B cell (primary cell): ENCODE results near the gene CBX8. TPM values are rescaled to one million over a fixed set of nuclear protein-coding genes. Genes with fewer than 3 reads are reported as not detected.
A peak's percentile ranks its signal among the peaks of the same experiment; 100 is the strongest.

Experiments
- ATAC-seq: fragments of 200-7000 bp; cut with Tn5 transposase; one replicate; pipeline ENCODE4 v1.10.0; 2021; ENCODE audit warnings: low read depth, mild to moderate bottlenecking, moderate number of reproducible peaks, moderate library complexity
- CTCF ChIA-PET: fragments of 350-600 bp; sonication (Branson Sonifier 250); formaldehyde crosslinking; loops from one replicate; lab custom pipeline; 2021; ENCODE audit warnings: antibody characterized with exemption, inconsistent platforms; lab: Charles Lee
- POLR2A ChIA-PET: fragments of 350-600 bp; sonication (Branson Sonifier 250); formaldehyde crosslinking; loops from one replicate; lab custom pipeline; 2021; ENCODE audit warnings: antibody characterized with exemption; lab: Charles Lee
- DNase-seq: peaks from one replicate; pipeline ENCODE4 v3.0.0; 2013
- H2AFZ ChIP-seq: 2 replicates; pipeline ENCODE4 v1.6.1; 2012; ENCODE audit warnings: mild to moderate bottlenecking, low read depth, low read length; ENCODE audit not compliant: insufficient read depth, poor library complexity, severe bottlenecking
- H3K27ac ChIP-seq, 2 donors: 1 replicate in 1 of 2; 2 replicates in 1 of 2; pipeline ENCODE4 v1.5.1; 2012 to 2013; ENCODE audit warnings: low read length in 2 of 2, mild to moderate bottlenecking in 2 of 2, moderate library complexity in 1 of 2
- H3K27me3 ChIP-seq, 4 experiments: fragments of 200-600 bp in 1 of 4; sonication (generic) in 1 of 4; replicated peaks in 1 of 4; 1 replicate in 2 of 4; 2 replicates in 2 of 4; pipeline versions ENCODE4 v1.6.1 to v1.7.0; 2013 to 2016; ENCODE audit warnings: low read length in 3 of 4, mild to moderate bottlenecking in 2 of 4, mixed read lengths in 1 of 4, moderate library complexity in 1 of 4; ENCODE audit not compliant: insufficient read depth in 4 of 4, control insufficient read depth in 3 of 4; ENCODE audit errors: control extremely low read depth in 1 of 4
- H3K36me3 ChIP-seq, 2 experiments: replicated peaks in 1 of 2; 1 replicate in 1 of 2; 2 replicates in 1 of 2; pipeline versions ENCODE4 v1.6.1 to v1.7.1; 2013; ENCODE audit warnings: low read length in 1 of 2; ENCODE audit not compliant: insufficient read depth in 2 of 2, control insufficient read depth in 1 of 2; ENCODE audit errors: control extremely low read depth in 1 of 2, extremely low read depth in 1 of 2
- H3K4me1 ChIP-seq, 2 donors: fragments of 200-600 bp in 1 of 2; sonication (generic) in 1 of 2; 1 replicate in 1 of 2; 2 replicates in 1 of 2; pipeline versions ENCODE4 v1.5.1 to v1.6.1; 2013 to 2017; ENCODE audit warnings: low read length in 2 of 2; ENCODE audit not compliant: control insufficient read depth in 2 of 2, insufficient read depth in 2 of 2
- H3K4me2 ChIP-seq: replicated peaks from 2 replicates; pipeline ENCODE3; 2012; ENCODE audit warnings: mild to moderate bottlenecking, low read depth, low read length; ENCODE audit not compliant: poor library complexity, severe bottlenecking
- H3K4me3 ChIP-seq, 5 experiments: fragments of 200-600 bp in 1 of 5; sonication (generic) in 1 of 5; 1 replicate in 3 of 5; 2 replicates in 2 of 5; pipeline versions ENCODE4 v1.5.1 to v1.7.0; 2011 to 2016; ENCODE audit warnings: low read length in 4 of 5, mild to moderate bottlenecking in 4 of 5, low read depth in 2 of 5, control low read depth in 1 of 5, moderate library complexity in 1 of 5; ENCODE audit not compliant: insufficient read depth in 1 of 5; ENCODE audit errors: control extremely low read depth in 1 of 5, extremely low read depth in 1 of 5
- H3K79me2 ChIP-seq: fragments of 200-600 bp; sonication (generic); one replicate; pipeline ENCODE4 v1.6.0; 2016; ENCODE audit warnings: low read length; ENCODE audit not compliant: control insufficient read depth, insufficient read depth
- H3K9ac ChIP-seq: fragments of 200-600 bp; sonication (generic); 2 replicates; pipeline ENCODE4 v1.6.1; 2017; ENCODE audit warnings: mild to moderate bottlenecking, low read length, moderate library complexity
- H3K9me3 ChIP-seq, 3 donors: one replicate each; pipeline versions ENCODE4 v1.6.1 to v1.7.1; 2013; ENCODE audit warnings: low read length in 2 of 3; ENCODE audit not compliant: control insufficient read depth in 2 of 3, insufficient read depth in 1 of 3; ENCODE audit errors: control extremely low read depth in 1 of 3
- H4K20me1 ChIP-seq: 2 replicates; pipeline ENCODE4 v1.6.0; 2012; ENCODE audit warnings: mild to moderate bottlenecking, low read length; ENCODE audit not compliant: insufficient read depth, control insufficient read depth, poor library complexity, severe bottlenecking
- H3K27ac Mint-ChIP-seq: one replicate; pipeline ENCODE4 v1.8.0; 2021; ENCODE audit warnings: mixed read lengths
- H3K27me3 Mint-ChIP-seq: one replicate; pipeline ENCODE4 v1.8.0; 2021; ENCODE audit warnings: mixed read lengths
- H3K4me1 Mint-ChIP-seq: one replicate; pipeline ENCODE4 v1.8.0; 2021; ENCODE audit warnings: mixed read lengths
- H3K4me3 Mint-ChIP-seq: one replicate; pipeline ENCODE4 v1.8.0; 2021; ENCODE audit warnings: mixed read lengths
- H3K9me3 Mint-ChIP-seq: one replicate; pipeline ENCODE4 v1.8.0; 2022; ENCODE audit warnings: mixed read lengths; ENCODE audit not compliant: insufficient read depth
- CTCF ChIP-seq: fragments of 200-600 bp; IDR thresholded peaks from one replicate; pipeline ENCODE4 v1.8.0; 2022; ENCODE audit warnings: antibody characterized with exemption, mild to moderate bottlenecking
- EZH2 ChIP-seq: IDR thresholded peaks from 2 replicates; pipeline ENCODE4 v1.6.1; 2012; ENCODE audit warnings: borderline replicate concordance, low read depth, mild to moderate bottlenecking, moderate library complexity, low read length; ENCODE audit not compliant: insufficient read depth, poor library complexity, severe bottlenecking
- WGBS: methylation state at CpG from one replicate; pipeline ENCODE4 v1.1.5; 2013; ENCODE audit warnings: missing lambda C conversion rate; ENCODE audit not compliant: insufficient coverage; 5-methylcytosine and 5-hydroxymethylcytosine counted together
- intact Hi-C: fragments of 100-400 bp; cut with micrococcal nuclease; formaldehyde crosslinking; loops from one replicate; pipeline ENCODE4 v1.10.0; 2022
- polyA plus RNA-seq: library from polyadenylated mRNA; depleted of rRNA; stranded (reverse); fragments of >200 nt; gene quantifications from 2 replicates; pipeline ENCODE4 v1.2.3, GENCODE V29; 2012
- total RNA-seq, 2 donors: library from RNA; stranded (reverse); fragments of 120-200 nt in 1 of 2; gene quantifications; 1 replicate in 1 of 2; 2 replicates in 1 of 2; pipeline versions ENCODE4 v1.2.3 to v1.2.4, GENCODE V29; 2013 to 2022

CBX8 gene
- total and polyA plus RNA-seq, 2 donors (not counting 1 experiment from before 2014, with no cell fraction given): 0.31 to 6.8 TPM

GRCh38 chr17:79781012-79781650 is 15.7 kb downstream of the CBX8 start:
- H3K4me3 Mint-ChIP-seq: no peak overlapping the region
- peaks cover 24% of the 10 kb centered on the region for H3K4me1 Mint-ChIP-seq
- H3K9me3 Mint-ChIP-seq: no peaks in the 10 kb centered on the region
- DNase-seq (no peak), ATAC-seq (no peak)
- peaks cover 0 to 72% (median 40%) of the 10 kb centered on the region in 4 experiments for H3K27me3 ChIP-seq
- no peak overlapping the region for H3K4me3 ChIP-seq
- H3K4me2 ChIP-seq: no peak overlapping the region
- TF ChIP-seq EZH2 (no peak), CTCF (no peak)
- no peaks in the 10 kb centered on the region for H3K36me3 ChIP-seq
- H3K27ac Mint-ChIP-seq: no peak overlapping the region
- H3K9me3 ChIP-seq: peaks cover 0 to 17% (median 0%) of the 10 kb centered on the region in 3 donors
- H4K20me1 ChIP-seq: no peaks in the 10 kb centered on the region
- peaks cover 27 to 40% of the 10 kb centered on the region in 2 donors for H3K4me1 ChIP-seq
- no peak overlapping the region for H3K27ac ChIP-seq
- H3K9ac ChIP-seq: no peak overlapping the region
- ChIA-PET CTCF (interaction anchor here (1.0 to 8.2 kb wide), 3 partner anchors 9 to 78 kb away, joined by 3 to 30 read pairs (median 3); no protein-coding TSS in a partner anchor), POLR2A (interaction anchor here (0.5 to 1.0 kb wide), 3 partner anchors 36 to 216 kb away, joined by 3 read pairs; no protein-coding TSS in a partner anchor)
- peaks cover 64% of the 10 kb centered on the region for H3K27me3 Mint-ChIP-seq
- WGBS: 16% methylated on average over 12 of the region's 12 CpGs
- H3K79me2 ChIP-seq: no peaks in the 10 kb centered on the region
- H2AFZ ChIP-seq: no peak overlapping the region
- intact Hi-C loops: no loop called here

GRCh38 chr17:79779661-79780365 is 17.1 kb downstream of the CBX8 start:
- H3K4me1 Mint-ChIP-seq: peaks cover 24% of the 10 kb centered on the region
- POLR2A ChIA-PET: no interaction called here
- H3K9ac ChIP-seq: no peak overlapping the region
- no peak overlapping the region for H3K4me3 ChIP-seq
- peak overlapping the region; percentile 88 for H3K4me3 Mint-ChIP-seq
- H2AFZ ChIP-seq: no peak overlapping the region
- intact Hi-C loops: no loop called here
- peaks cover 27 to 40% of the 10 kb centered on the region in 2 donors for H3K4me1 ChIP-seq
- CTCF ChIA-PET: interaction anchor here (1.0 to 8.2 kb wide), 2 partner anchors 10 to 79 kb away, joined by 3 to 30 read pairs; no protein-coding TSS in a partner anchor
- H3K27me3 ChIP-seq: peaks cover 0 to 79% (median 49%) of the 10 kb centered on the region in 4 experiments
- H3K27ac Mint-ChIP-seq: no peak overlapping the region
- DNase-seq (no peak), ATAC-seq (no peak)
- no peak overlapping the region for H3K4me2 ChIP-seq
- no peaks in the 10 kb centered on the region for H4K20me1 ChIP-seq
- H3K9me3 Mint-ChIP-seq: no peaks in the 10 kb centered on the region
- H3K79me2 ChIP-seq: no peaks in the 10 kb centered on the region
- no peak overlapping the region for H3K27ac ChIP-seq
- H3K9me3 ChIP-seq: peaks cover 0 to 17% (median 0%) of the 10 kb centered on the region in 3 donors
- H3K36me3 ChIP-seq: no peaks in the 10 kb centered on the region
- H3K27me3 Mint-ChIP-seq: peaks cover 65% of the 10 kb centered on the region
- no peak for TF ChIP-seq CTCF
- TF ChIP-seq EZH2: no peak
- WGBS: 97% methylated on average over 9 of the region's 10 CpGs
